K562 (cell line): Measurements from ENCODE around the gene TTC23L. TPM values are rescaled to one million over a fixed set of nuclear protein-coding genes. Genes with fewer than 3 reads are reported as not detected.

Experiments
- ERF ChIP-seq: fragments of 450-650 bp; formaldehyde crosslinking; IDR thresholded peaks from 2 replicates; pipeline ENCODE4 v1.4.0; 2020; ENCODE audit warnings: mild to moderate bottlenecking, mixed read lengths
- ETV5 ChIP-seq: sonication (generic); formaldehyde crosslinking; IDR thresholded peaks from 2 replicates; pipeline ENCODE4 v1.4.0; 2020; ENCODE audit warnings: low read depth, mild to moderate bottlenecking, missing genetic modification reagents
- GABPA ChIP-seq: fragments of 200-800 bp; sonication (Bioruptor generic); conservative IDR thresholded peaks from 2 replicates; pipeline ENCODE4 v1.6.1; 2016; ENCODE audit warnings: low read depth, missing genetic modification characterization, missing compliant biosample characterization
- GTF2E2 ChIP-seq: fragments of 200-800 bp; sonication (Bioruptor generic); IDR thresholded peaks from 2 replicates; pipeline ENCODE4 v1.6.1; 2016; ENCODE audit warnings: missing genetic modification characterization, missing compliant biosample characterization
- HMG20A ChIP-seq: fragments of 450-650 bp; formaldehyde crosslinking; conservative IDR thresholded peaks from 2 replicates; pipeline ENCODE4 v1.4.0; 2020; ENCODE audit warnings: mild to moderate bottlenecking, mixed read lengths
- MECOM ChIP-seq: fragments of 250-450 bp; sonication (Bioruptor Pico); IDR thresholded peaks from 2 replicates; pipeline ENCODE4 v1.8.0; 2022; ENCODE audit warnings: inconsistent platforms
- RCOR1 ChIP-seq, 2 experiments: IDR thresholded peaks; 2 replicates each; pipeline ENCODE4 v1.6.1; 2012; ENCODE audit warnings: low read depth in 2 of 2, low read length in 2 of 2, borderline replicate concordance in 1 of 2, improper control_type of control experiment in 1 of 2
- RHOXF2B ChIP-seq: fragments of 250-450 bp; sonication (Bioruptor Pico); conservative IDR thresholded peaks from 2 replicates; pipeline ENCODE4 v1.5.1; 2021
- SUPT5H ChIP-seq: fragments of 450-650 bp; IDR thresholded peaks from 2 replicates; pipeline ENCODE4 v1.6.1; 2016
- ZNF12 ChIP-seq: sonication (generic); formaldehyde crosslinking; IDR thresholded peaks from 2 replicates; pipeline ENCODE4 v1.4.0; 2020; ENCODE audit warnings: mild to moderate bottlenecking, missing genetic modification reagents
- ZNF134 ChIP-seq: fragments of 250-450 bp; sonication (Bioruptor Pico); conservative IDR thresholded peaks from 2 replicates; pipeline ENCODE4 v1.4.0; 2020
- ZNF583 ChIP-seq: fragments of 250-450 bp; sonication (Bioruptor Pico); IDR thresholded peaks from 2 replicates; pipeline ENCODE4 v1.4.0; 2020
- ZNF655 ChIP-seq: fragments of 250-450 bp; sonication (Bioruptor Pico); IDR thresholded peaks from 2 replicates; pipeline ENCODE4 v1.5.0; 2021
- polyA plus RNA-seq, 8 experiments: library from polyadenylated mRNA; depleted of rRNA in 4 of 8; stranded (reverse) in 5 of 8; unstranded in 3 of 8; fragments of >200 nt; fragmentation: Nextera tagmentation in 2 of 8; fragmentation: Illumina TruSeq in 1 of 8; extraction: Ambion mirVana in 2 of 8; extraction: Trizol in 1 of 8; gene quantifications; 2 replicates each; pipeline versions ENCODE4 v1.2.1 to v1.2.3, GENCODE V29; 2011 to 2014; ENCODE audit warnings: inconsistent platforms in 1 of 8, missing spikeins in 1 of 8
- total RNA-seq, 7 experiments: library from RNA; depleted of rRNA in 6 of 7; stranded (reverse); fragments of >200 nt in 6 of 7; fragmentation: Illumina TruSeq in 2 of 7; extraction: Trizol in 2 of 7; gene quantifications; 2 replicates each; pipeline versions ENCODE4 v1.2.1 to v1.2.3, GENCODE V29; 2011 to 2021; ENCODE audit warnings: low replicate concordance in 1 of 7
- TF ChIP-seq, protein P1 (sequence below): fragments of 250-450 bp; sonication (Bioruptor Pico); IDR thresholded peaks from 2 replicates; pipeline ENCODE4 v1.5.0; 2022; ENCODE audit warnings: mild to moderate bottlenecking
- TF ChIP-seq, protein P2 (sequence below): fragments of 450-650 bp; IDR thresholded peaks from 2 replicates; pipeline ENCODE4 v1.6.1; 2016; ENCODE audit warnings: low read depth, mild to moderate bottlenecking, moderate library complexity
- TF ChIP-seq, protein P3 (sequence below): IDR thresholded peaks from 2 replicates; pipeline ENCODE4 v1.6.1; 2014; ENCODE audit warnings: antibody characterized with exemption
- TF ChIP-seq, protein P4 (sequence below): sonication (generic); formaldehyde crosslinking; IDR thresholded peaks from 2 replicates; pipeline ENCODE4 v1.8.0; 2023; ENCODE audit warnings: missing genetic modification reagents, mild to moderate bottlenecking, borderline replicate concordance

TTC23L gene
- total and polyA plus RNA-seq, 9 of the 15 experiments (the other 6 are each of a cell fraction or from before 2014, with no cell fraction given) = 0.03 to 0.32 (median 0.14) TPM; not detected in 2

- no peak for TF ChIP-seq MECOM
- TF ChIP-seq, protein P1, sequence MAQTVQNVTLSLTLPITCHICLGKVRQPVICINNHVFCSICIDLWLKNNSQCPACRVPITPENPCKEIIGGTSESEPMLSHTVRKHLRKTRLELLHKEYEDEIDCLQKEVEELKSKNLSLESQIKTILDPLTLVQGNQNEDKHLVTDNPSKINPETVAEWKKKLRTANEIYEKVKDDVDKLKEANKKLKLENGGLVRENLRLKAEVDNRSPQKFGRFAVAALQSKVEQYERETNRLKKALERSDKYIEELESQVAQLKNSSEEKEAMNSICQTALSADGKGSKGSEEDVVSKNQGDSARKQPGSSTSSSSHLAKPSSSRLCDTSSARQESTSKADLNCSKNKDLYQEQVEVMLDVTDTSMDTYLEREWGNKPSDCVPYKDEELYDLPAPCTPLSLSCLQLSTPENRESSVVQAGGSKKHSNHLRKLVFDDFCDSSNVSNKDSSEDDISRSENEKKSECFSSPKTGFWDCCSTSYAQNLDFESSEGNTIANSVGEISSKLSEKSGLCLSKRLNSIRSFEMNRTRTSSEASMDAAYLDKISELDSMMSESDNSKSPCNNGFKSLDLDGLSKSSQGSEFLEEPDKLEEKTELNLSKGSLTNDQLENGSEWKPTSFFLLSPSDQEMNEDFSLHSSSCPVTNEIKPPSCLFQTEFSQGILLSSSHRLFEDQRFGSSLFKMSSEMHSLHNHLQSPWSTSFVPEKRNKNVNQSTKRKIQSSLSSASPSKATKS (CRISPR knock-in tag) = no peak
- no peak for TF ChIP-seq ETV5
- no peak for TF ChIP-seq ZNF655 (CRISPR knock-in tag)
- 0 out of 2 replicates have a peak, but pooled peaks have one; percentile 29 for TF ChIP-seq GABPA (tag)
- TF ChIP-seq ERF (CRISPR knock-in tag) = no peak
- TF ChIP-seq ZNF583 (CRISPR knock-in tag) = no peak
- no peak for TF ChIP-seq HMG20A (CRISPR knock-in tag)
- no peak for TF ChIP-seq ZNF134 (CRISPR knock-in tag)
- TF ChIP-seq RCOR1 (IDR thresholded peaks at IDR 0.05; ENCODE audit: borderline replicate concordance in 1 of 2, low read depth in 2 of 2, low read length in 2 of 2) = peak; percentile 62 to 91; a peak in 2 of 4 replicates
- TF ChIP-seq, protein P2, sequence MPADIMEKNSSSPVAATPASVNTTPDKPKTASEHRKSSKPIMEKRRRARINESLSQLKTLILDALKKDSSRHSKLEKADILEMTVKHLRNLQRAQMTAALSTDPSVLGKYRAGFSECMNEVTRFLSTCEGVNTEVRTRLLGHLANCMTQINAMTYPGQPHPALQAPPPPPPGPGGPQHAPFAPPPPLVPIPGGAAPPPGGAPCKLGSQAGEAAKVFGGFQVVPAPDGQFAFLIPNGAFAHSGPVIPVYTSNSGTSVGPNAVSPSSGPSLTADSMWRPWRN = 0 out of 2 replicates have a peak, but pooled peaks have one; percentile 47
- TF ChIP-seq, protein P3, sequence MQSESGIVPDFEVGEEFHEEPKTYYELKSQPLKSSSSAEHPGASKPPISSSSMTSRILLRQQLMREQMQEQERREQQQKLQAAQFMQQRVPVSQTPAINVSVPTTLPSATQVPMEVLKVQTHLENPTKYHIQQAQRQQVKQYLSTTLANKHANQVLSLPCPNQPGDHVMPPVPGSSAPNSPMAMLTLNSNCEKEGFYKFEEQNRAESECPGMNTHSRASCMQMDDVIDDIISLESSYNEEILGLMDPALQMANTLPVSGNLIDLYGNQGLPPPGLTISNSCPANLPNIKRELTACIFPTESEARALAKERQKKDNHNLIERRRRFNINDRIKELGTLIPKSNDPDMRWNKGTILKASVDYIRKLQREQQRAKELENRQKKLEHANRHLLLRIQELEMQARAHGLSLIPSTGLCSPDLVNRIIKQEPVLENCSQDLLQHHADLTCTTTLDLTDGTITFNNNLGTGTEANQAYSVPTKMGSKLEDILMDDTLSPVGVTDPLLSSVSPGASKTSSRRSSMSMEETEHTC = no peak
- TF ChIP-seq, protein P4, sequence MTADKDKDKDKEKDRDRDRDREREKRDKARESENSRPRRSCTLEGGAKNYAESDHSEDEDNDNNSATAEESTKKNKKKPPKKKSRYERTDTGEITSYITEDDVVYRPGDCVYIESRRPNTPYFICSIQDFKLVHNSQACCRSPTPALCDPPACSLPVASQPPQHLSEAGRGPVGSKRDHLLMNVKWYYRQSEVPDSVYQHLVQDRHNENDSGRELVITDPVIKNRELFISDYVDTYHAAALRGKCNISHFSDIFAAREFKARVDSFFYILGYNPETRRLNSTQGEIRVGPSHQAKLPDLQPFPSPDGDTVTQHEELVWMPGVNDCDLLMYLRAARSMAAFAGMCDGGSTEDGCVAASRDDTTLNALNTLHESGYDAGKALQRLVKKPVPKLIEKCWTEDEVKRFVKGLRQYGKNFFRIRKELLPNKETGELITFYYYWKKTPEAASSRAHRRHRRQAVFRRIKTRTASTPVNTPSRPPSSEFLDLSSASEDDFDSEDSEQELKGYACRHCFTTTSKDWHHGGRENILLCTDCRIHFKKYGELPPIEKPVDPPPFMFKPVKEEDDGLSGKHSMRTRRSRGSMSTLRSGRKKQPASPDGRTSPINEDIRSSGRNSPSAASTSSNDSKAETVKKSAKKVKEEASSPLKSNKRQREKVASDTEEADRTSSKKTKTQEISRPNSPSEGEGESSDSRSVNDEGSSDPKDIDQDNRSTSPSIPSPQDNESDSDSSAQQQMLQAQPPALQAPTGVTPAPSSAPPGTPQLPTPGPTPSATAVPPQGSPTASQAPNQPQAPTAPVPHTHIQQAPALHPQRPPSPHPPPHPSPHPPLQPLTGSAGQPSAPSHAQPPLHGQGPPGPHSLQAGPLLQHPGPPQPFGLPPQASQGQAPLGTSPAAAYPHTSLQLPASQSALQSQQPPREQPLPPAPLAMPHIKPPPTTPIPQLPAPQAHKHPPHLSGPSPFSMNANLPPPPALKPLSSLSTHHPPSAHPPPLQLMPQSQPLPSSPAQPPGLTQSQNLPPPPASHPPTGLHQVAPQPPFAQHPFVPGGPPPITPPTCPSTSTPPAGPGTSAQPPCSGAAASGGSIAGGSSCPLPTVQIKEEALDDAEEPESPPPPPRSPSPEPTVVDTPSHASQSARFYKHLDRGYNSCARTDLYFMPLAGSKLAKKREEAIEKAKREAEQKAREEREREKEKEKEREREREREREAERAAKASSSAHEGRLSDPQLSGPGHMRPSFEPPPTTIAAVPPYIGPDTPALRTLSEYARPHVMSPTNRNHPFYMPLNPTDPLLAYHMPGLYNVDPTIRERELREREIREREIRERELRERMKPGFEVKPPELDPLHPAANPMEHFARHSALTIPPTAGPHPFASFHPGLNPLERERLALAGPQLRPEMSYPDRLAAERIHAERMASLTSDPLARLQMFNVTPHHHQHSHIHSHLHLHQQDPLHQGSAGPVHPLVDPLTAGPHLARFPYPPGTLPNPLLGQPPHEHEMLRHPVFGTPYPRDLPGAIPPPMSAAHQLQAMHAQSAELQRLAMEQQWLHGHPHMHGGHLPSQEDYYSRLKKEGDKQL (CRISPR knock-in tag) = no peak
- no peak for TF ChIP-seq SUPT5H
- no peak for TF ChIP-seq RHOXF2B (CRISPR knock-in tag)
- TF ChIP-seq GTF2E2 (tag) = peak; percentile 54; the same call in 1 of the 2 replicates
- TF ChIP-seq ZNF12 (CRISPR knock-in tag) = no peak
These were observed 84.9 kb downstream of the TTC23L start (continued) for GRCh38 chr5:34923694-34924461.
